ENCODE data around the gene ARSB.
"Not testable (repeated sequence)": the region's sequence is repeated elsewhere in the genome, so short reads cannot be mapped to it uniquely, and the experiment has no call there.

ARSB gene

DNA sequence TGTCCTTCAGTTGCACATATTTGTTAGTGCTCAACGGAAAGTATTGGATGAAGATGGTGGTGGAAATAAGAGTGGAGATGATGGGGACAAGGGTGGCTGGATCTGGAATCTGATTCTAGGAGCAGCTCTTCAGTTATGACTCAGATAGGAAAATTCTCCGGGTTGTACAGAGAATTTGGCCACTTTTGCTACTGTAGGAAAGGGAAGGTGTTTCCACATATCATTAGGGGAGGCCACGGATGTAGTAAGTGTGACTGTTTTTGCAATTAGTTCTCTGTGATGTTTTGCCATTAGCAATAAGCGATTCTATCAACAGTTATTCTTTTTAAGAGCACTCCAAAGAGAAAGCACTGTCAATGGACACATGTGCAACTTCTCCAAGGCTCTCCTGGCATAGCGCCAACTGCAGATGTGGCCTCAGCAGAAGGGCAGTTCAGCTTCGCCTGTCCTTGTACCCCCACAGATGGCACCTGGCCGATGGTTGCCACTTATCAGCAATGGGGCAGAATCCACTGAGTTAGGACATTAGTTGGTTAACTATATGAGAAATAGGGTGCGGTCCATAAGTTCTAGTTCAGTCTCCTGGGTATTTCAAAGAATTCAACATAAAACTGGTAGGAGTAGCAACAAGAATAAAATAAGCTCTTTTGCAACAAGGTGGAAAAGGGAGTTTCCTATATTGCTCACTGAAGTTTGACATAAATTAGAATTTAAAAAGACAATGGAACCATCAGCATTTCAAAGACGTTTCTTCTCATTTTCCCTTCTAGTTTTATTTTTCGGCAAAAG lies 96.3 kb downstream of the ARSB start:
- no peak for TF ChIP-seq ZNF274 (IDR thresholded peaks at IDR 0.05; ENCODE audit: low read depth, low read length)
- no peak overlapping the region for H3K4me3 ChIP-seq (ENCODE audit: low read length)

DNA sequence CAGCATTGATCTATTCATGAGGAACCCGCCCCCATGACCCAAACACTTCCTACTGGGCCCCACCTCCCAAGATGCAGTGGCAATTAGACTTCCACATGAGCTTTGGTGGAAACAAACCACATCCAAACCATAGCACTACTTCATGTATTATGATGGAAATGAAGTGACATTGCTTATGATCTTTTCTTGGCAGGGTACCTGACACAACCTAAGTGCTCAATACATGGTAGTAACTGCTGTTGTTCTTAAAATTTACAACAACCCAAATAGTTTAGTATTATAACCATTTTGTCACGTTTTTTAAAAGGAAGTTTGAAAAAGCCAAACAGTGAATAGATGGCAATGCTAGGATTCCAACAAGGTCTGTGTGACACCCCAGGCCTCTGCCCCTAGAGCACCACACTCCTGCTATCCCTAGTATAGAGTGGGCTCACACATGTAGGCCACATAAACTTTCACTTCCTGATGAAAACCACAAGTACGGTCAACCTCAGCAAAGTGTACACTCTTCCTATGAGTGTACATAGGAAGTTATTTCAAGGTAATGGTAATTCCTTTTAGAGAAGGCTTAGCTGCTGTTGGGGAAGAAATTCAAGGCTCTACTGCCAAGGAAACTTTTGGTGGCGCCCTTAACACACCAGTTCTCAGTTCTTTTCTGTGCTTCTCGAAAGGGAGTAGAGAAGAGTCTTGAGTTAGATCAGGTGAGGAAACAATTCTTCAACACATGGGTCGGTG lies 97.6 kb downstream of the ARSB start:
- H3K4me3 ChIP-seq (ENCODE audit: low read length) = no peak overlapping the region
- no peak for TF ChIP-seq ZNF274 (IDR thresholded peaks at IDR 0.05; ENCODE audit: low read depth, low read length)

DNA sequence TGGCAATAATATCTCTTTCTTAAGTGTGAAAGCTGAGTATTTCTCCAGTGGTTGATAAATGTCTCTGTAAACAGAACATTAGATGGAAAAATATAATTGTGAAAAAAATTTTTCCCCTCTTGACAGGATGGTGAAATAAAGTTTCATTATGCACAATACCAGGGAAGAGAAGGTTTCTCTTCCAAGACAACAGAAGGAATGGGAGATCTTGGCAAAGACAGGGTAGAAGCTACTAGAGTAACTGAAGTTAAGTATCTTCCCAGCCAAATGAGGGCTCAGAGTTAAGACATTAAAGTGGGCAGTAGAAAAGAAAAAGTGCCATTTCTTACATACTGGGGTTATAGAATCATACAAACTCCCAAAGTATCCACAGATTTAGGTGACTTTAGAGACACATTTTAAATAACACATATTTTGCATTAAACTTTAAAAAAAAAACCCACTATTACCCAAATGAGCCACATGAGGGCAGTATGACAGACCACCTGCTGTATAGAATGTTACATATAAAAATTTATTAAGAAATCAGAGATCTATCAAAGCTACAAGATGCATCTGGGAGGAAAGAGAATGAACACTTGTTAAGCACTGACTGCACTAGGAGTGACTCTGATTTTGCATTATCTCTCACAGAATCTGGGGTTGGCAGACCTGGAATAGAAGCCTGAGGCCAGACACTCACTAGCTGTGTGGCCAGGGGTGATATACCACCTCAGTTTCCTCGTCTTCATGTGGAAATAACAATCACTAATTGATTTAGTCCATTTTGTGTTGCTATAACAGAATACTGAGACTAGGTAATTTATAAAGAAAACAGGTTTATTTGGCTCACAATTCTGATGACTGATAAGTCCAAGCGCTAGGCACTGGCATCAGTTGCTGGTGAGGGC lies 98.5 kb downstream of the ARSB start:
- TF ChIP-seq ZNF274 (IDR thresholded peaks at IDR 0.05; ENCODE audit: low read depth, low read length) = no peak
- H3K4me3 ChIP-seq (ENCODE audit: low read length) = no peak overlapping the region

DNA sequence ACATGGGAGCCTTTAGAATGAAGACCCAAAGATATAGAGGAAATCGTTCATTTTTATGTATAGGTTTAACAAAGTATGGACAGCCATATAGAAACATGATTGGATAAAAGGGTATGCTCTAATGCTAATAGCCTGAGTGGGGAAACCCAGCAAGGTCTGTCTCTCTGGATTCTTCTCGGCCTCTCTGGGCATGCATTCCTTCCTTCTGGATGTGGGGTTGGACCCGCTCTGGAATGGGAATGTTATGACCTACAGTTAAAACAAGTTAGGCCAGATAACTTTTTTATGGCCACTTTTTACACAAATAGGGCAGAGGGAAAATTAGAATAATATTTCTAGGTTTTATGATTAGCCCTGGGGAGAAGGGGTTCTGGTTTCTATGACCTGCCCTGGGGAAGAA lies 103.2 kb downstream of the ARSB start:
- no peak overlapping the region for H3K4me3 ChIP-seq (ENCODE audit: low read length)
- TF ChIP-seq ZNF274 (IDR thresholded peaks at IDR 0.05; ENCODE audit: low read depth, low read length) = no peak

DNA sequence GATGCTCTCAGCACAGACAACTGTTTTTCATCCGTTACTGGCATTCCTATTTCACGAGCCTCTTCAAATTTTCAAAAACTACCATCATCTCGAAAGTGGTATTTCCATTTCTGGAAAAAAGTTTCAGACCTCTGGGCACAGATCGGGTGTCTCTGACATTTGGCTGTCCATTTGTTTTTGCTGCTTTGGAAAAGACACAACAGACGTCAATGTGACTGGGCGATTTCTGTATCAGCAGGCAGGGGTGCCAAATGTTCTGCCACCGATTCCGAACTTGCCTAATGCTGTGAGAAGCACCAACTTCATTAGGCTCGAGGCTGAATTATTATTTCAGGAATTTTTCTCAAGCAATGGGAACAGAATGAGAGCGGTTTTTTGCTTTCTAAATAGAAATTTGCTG lies 105.6 kb downstream of the ARSB start:
- H3K4me3 ChIP-seq (ENCODE audit: low read length) = no peak overlapping the region
- no peak for TF ChIP-seq ZNF274 (IDR thresholded peaks at IDR 0.05; ENCODE audit: low read depth, low read length)

DNA sequence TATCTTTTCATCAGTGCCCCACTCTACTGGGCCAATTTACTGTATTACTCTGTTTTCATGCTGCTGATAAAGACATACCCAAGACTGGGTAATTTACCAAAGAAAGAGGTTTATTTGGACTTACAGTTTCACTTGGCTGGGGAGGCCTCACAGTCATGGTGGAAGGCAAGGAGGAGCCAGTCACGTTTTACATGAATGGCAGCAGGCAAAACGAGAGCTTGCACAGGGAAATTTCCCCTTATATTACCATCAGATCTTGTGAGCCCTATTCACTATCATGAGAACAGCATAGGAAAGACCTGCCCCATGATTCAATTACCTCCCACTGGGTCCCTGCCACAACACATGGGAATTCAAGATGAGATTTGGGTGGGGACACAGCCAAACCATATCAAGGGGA lies 119.0 kb downstream of the ARSB start:
- not testable (repeated sequence) for H3K4me3 ChIP-seq (ENCODE audit: low read length)

DNA sequence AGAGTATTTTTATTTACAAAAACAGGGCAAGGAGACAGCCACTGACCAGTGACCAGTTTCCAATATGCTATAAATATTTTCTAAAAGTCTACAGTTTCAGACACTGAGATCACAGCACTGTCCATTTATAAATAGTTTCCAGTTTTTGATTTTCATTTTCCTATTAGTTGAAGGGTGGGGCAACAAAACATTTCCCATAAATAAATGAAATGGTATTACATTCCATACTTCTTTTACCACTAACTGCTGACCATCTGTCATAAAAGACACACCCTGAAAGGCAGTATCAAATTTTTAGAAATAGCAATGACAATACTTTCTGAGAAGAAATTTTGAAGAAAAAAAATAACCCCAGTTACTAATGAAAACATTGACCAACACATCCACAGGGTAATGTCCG lies 126.7 kb downstream of the ARSB start:
- TF ChIP-seq ZNF274 (IDR thresholded peaks at IDR 0.05; ENCODE audit: low read depth, low read length) = no peak
- H3K4me3 ChIP-seq (ENCODE audit: low read length) = no peak overlapping the region

DNA sequence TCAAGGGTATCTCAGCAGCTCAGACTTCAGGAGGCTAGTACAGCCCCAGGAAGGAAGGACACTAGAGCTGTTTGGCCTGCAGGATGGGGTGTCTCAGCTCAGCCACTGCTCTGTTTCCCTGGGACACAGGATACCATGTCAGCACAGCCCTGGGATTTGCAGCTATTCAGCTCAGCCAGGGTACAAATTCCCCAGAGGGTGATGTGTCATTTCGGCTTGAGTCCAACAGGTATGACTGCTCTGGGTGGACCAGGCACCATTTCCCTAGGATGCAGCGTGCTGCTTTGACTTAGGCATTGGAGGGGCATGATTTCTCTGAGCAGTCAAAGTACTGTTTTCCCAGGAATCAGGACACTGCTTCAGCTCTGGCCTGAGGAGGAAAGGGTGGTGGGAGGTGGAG lies 130.1 kb downstream of the ARSB start:
- no peak overlapping the region for H3K4me3 ChIP-seq (ENCODE audit: low read length)

DNA sequence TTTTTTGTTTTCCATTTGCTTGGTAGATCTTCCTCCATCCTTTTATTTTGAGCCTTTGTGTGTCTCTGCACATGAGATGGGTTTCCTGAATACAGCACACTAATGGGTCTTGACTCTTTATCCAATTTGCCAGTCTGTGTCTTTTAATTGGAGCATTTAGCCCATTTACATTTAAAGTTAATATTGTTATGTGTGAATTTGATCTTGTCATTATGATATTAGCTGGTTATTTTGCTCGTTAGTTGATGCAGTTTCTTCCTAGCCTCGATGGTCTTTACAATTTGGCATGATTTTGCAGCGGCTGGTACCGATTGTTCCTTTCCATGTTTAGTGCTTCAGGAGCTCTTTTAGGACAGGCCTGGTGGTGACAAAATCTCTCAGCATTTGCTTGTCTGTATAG lies 133.2 kb downstream of the ARSB start:
- H3K4me3 ChIP-seq (ENCODE audit: low read length) = not testable (repeated sequence)

More for the DNA sequence above, 130.1 kb downstream of the ARSB start:
- no peak for TF ChIP-seq ZNF274 (IDR thresholded peaks at IDR 0.05; ENCODE audit: low read depth, low read length)

DNA sequence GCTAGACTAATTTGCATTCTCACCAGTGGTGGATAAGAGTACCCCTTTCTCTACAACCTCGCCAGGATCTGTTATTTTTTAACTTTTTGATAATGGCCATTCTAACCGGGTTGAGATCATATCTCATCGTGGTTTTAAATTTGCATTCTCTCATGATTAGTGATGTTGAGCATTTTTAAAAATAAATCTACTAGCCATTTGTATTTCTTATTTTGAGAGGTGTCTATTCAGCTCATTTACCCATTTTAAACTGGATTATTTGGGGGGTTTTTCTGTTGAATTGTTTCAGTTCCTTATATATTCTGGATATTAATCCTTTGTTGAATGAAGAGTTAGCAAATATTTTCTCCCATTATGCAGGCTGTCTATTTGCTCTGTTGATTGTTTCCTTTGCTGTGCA lies 139.6 kb downstream of the ARSB start:
- no peak for TF ChIP-seq ZNF274 (IDR thresholded peaks at IDR 0.05; ENCODE audit: low read depth, low read length)
- H3K4me3 ChIP-seq (ENCODE audit: low read length) = no peak overlapping the region

DNA sequence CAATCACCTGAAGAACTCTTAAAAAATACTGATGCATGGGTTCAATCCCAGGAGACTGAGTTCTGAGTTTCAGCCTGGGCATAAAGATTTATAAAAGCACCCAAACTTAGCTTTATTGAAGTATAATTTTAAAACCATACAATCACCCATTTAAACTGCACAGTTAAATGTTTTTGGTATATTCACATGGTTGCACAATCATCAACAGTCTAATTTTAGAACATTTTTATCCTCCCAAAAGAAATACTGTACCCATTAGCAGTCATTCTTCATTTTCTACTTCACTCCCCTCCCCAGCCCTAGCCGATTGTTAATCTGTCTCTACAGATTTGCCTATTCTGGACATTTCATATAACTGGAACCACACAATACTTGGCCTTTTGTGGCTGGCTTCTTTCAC lies 141.7 kb downstream of the ARSB start:
- no peak overlapping the region for H3K4me3 ChIP-seq (ENCODE audit: low read length)
- no peak for TF ChIP-seq ZNF274 (IDR thresholded peaks at IDR 0.05; ENCODE audit: low read depth, low read length)

DNA sequence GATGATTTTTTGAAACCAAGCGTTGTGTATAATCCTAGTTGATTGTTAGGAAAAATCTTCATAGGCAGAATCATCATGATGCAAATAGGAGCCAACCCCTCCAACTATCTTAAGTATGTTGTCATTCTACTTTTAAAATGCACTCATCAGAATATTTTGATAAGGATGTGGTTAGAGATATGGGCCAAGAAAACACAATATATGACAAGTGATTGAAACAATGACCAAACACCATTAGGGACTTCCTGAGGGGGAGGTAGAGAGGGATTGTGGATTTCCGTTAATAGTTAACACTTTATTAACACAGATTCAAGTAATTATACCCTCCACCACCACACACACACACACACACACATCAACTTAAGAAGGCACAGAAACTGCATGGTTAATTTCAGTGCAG lies 143.3 kb downstream of the ARSB start:
- TF ChIP-seq ZNF274 (IDR thresholded peaks at IDR 0.05; ENCODE audit: low read depth, low read length) = no peak

DNA sequence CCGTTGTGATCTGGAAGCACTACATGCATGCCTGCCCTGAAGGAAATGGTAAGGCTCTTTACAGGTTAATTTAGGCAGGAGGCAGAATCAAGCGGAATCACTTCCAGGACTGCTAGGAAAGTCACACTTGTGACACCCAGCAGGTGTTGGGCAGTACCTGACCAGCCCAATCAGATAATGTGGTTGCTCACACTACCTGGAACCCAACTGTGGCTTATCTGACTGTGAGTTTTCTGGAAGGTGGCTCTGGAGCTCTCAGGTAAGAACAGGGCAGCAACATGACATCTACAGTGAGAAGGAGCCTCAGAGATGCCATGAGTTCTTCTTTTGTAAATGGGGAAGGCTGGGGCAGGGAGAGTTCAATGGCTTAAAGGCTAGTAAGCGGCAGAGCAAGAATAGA lies 146.4 kb downstream of the ARSB start:
- H3K4me3 ChIP-seq (ENCODE audit: low read length) = no peak overlapping the region
- no peak for TF ChIP-seq ZNF274 (IDR thresholded peaks at IDR 0.05; ENCODE audit: low read depth, low read length)

More for the DNA sequence above, 143.3 kb downstream of the ARSB start:
- no peak overlapping the region for H3K4me3 ChIP-seq (ENCODE audit: low read length)

DNA sequence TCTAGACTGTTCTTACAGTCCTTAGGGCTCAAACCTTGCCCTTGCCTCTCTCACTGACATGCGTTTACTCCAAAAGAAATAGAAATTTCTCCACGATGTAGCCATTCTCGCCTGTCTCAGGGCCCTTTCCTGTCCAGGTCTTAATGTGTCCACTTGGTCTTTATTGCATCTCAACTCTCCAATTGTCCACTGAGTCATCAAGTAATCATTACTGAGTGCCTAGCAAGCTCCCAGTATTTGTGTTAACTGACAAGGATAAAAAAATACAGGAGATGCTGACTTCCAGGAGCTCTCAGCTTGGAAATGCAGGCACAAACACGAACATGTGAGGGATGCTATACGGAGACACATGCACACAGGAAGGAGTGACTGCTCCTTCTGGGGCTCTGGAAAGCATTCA lies 147.3 kb downstream of the ARSB start:
- no peak overlapping the region for H3K4me3 ChIP-seq (ENCODE audit: low read length)
- no peak for TF ChIP-seq ZNF274 (IDR thresholded peaks at IDR 0.05; ENCODE audit: low read depth, low read length)

DNA sequence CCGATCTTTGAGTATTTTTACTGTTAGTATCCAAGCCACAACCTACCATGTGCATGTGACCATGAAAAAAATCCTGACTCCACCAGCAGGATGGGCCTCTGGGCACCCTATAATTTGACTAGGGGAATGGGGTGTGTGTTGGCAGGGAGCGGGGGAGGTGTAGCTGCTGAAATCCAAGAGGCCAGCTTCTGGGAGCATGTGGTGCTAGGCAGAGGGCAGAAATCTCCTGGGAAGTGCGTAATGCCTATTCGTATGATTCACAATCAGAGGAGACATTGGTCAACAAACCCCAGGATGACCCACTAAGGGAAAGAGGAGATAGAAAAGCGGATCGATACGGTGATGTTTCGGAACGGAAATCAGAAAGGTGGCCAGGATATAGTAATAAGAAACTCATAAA lies 149.9 kb downstream of the ARSB start:
- TF ChIP-seq ZNF274 (IDR thresholded peaks at IDR 0.05; ENCODE audit: low read depth, low read length) = no peak
- no peak overlapping the region for H3K4me3 ChIP-seq (ENCODE audit: low read length)

All from GM08714 (cell line).